NCI-H1048 (cell line): ENCODE results near the gene NBAS.
"Not testable (repeated sequence)": the region's sequence is repeated elsewhere in the genome, so short reads cannot be mapped to it uniquely, and the experiment has no call there.

Experiments used
- DNase-seq: peaks from one replicate; lab custom pipeline; 2025; lab: John Stamatoyannopoulos, UW

NBAS gene

GRCh38 chr2:15527074-15527739, 33.9 kb downstream of the NBAS start:
- no peak for DNase-seq

GRCh38 chr2:15521641-15522181, 39.4 kb downstream of the NBAS start:
- no peak for DNase-seq

- DNase-seq: no peak
Observed at GRCh38 chr2:15520346-15520745, 40.8 kb downstream of the NBAS start.

DNA sequence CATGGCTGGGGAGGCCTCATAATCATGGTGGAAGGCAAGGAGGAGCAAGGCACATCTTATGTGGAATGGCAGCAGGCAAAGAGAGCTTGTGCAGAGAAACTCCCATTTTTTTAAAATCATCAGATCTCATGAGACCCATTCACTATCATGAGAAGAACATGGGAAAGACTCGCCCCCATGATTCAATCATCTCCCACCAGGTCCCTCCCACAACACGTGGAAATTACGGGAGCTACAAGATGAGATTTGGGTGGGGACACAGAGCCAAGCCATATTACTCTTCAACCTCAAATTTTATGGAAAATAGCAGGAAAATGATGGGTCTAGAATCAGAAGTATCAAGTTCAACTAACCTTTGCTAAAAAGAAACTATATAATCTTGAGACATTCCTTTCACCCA, 42.4 kb downstream of the NBAS start:
- not testable (repeated sequence) for DNase-seq

DNA sequence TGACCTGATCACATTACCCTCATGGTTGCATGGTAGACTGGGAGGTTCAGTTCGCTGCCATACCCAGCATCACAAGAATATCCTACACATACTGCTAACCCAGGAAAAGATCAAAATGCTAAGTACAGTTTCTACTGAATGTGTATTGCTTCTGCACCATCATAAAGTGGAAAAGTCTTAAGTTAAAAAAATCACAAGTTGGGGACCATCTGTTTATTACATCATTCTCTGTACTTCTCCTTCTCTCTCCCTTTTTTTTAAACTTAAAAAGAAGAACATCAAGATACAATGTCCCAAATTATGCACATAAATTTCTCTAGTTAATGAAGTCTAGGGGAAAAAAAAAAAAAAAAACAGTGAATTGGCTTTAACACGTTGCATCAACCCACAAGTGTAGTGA, 43.3 kb downstream of the NBAS start:
- no peak for DNase-seq

DNA sequence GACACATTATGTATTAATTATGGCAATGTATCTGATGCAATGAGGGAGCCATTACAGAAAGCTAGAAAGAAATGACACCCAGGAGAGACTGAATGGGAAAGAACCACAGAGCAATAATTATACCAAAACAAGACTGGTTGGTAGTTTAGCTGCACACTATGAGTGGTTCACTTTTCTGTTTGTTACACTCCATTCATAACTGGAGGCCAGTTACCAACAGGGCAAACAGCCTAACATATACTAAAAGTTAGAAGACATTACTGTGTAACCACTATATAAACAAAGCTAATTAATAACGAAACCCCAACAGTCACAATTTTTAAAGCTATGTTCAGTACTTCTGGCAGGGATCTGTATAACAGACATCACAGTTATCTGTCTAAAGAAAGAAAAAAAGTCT, 49.4 kb downstream of the NBAS start:
- no peak for DNase-seq

- no peak for DNase-seq
Observed at GRCh38 chr2:15510552-15510951, 50.6 kb downstream of the NBAS start.

GRCh38 chr2:15510131-15510530, 51.0 kb downstream of the NBAS start:
- DNase-seq: no peak

DNA sequence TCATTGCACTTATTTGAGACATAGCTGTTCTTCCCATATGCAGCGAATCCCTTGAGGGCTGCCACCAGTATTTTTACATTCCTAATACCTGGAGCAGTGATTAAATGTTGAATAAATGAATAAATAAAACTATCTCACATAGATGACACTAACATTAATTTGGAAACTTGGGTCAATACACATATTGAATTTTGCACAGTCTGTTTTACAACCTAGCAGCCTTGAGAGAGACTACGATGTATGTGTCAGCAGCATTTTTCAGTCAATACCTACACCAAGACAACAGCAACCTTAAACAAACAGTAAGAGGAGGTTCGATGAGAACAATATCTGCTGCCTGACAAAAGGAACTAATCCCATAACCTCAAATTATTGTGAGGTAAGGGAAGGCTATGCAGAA, 53.4 kb downstream of the NBAS start:
- DNase-seq: no peak

- no peak for DNase-seq
Observed at GRCh38 chr2:15507061-15507460, 54.1 kb downstream of the NBAS start.

DNA sequence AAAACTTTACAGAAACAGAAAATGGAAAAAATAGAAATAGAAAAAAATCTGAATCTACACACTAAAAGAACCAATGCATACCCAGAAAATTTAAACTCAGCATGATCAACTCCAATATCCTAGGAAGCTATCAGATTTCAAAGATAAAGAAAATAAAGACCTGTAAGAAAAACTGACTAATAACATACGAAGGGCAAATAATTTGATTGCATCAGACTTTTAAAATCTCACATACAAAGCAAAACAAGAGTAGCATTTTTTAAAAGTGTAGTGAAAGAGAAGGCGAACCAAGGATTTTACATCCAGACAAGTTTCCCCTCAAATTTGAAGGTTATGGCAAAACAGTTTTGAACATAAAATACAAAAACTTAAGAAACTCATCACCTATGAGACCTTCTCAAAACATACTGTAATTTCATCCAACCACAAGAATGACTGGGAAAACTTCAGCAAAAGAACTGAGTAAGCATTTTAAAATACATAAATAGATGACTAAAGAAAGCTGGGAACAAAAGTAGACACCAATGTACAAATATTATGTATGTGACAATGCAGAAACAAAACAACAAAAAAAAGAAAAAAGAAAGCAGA, 54.8 kb downstream of the NBAS start:
- DNase-seq: no peak

- DNase-seq: no peak
Observed at GRCh38 chr2:15504882-15505663, 56.1 kb downstream of the NBAS start.

DNA sequence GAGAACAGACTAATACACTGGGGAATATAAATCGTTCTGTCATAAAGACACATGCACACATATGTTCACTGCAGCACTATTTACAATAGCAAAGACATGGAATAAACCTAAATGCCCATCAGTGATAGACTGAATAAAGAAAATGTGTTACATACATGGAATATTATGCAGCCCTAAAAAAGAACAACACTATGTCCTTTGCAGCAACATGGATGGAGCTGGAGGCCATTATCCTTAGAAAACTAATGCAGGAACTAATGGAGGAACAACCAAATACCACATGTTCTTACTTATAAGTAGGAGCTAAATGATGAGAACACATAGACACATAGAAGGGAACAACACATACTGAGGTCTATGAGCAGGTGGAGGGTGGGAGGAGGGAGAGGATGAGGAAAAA, 61.9 kb downstream of the NBAS start:
- DNase-seq: not testable (repeated sequence)

GRCh38 chr2:15498554-15498953, 62.6 kb downstream of the NBAS start:
- DNase-seq: no peak

DNA sequence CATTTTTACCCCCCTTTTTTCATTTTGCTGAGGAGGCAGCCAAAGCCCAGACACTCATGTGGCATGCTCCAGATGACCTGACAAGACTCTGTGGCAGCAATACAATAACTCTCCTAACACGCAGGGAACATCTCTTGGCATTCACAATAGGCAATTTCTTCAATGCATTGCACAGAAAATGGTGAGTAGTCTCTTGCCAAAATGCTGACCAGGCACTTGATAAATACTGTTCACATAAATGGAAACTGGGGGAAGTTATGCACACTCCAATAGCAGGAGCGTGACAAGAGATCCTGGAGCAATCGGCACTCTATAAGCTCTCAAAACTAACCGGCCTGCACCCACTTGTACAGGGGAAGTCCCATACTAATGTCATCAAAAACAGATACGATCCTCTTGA, 66.3 kb downstream of the NBAS start:
- DNase-seq: no peak

DNA sequence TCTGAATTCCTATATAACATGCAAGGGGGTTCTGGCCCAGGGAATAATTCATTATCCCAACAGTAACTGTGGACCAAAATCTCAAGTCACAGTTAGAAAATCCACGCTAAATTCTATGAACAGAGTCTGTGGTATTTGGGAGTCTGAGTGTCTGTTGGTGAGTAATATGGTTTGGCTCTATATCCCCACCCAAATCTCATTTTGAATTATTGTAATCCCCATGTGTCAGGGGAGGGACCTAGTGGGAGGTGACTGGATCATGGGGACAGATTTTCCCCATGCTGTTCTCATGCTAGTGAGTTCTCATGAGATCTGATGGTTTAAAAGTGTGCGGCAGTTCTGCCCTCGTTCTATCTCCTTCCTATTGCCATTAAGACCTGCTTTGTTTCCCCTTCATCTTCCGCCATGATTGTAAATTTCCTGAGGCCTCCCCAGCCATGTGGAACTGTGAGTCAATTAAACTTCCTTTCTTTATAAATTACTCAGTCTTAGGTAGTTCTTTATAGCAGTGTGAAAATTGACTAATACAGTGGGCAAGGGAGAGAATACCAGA, 68.3 kb downstream of the NBAS start:
- DNase-seq: no peak

- DNase-seq: no peak
Observed at GRCh38 chr2:15486770-15487169, 74.4 kb downstream of the NBAS start.

DNA sequence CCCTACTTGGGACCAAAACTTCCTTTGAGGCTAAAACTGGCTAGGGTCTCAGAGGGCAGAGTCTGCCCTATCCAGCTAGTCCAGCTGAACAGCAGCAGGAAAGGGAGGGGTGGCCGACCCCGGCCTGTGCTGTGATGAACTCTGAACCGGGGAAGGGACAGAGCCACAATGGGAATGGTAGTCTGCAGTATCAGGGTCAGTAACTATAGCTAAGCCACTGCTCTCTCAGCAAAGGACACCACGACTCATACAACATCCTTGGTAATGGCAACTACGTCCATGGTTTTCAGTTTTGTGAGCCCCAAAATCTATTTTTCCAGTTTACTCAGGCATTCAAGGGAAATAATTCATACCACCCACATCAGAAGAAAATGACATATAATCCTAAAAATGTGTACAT, 75.2 kb downstream of the NBAS start:
- DNase-seq: no peak

DNA sequence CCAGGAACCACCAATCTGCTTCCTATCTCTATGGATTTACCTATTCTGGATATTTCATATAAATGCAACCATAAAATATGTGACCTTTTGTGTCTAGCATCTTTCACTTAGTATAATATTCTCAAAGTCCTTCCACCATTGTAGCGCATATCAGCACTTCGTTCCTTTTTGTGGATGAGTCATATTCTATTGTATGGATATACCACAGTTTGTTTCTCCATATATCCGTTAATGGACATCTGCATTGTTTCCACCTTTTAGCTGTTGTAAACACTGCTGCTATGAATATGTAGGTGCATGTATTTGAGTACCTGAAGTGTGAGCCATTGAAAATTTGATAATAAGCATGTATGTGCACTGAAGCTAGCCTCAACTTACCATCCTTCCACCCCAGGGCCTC, 80.1 kb downstream of the NBAS start:
- DNase-seq: no peak

DNA sequence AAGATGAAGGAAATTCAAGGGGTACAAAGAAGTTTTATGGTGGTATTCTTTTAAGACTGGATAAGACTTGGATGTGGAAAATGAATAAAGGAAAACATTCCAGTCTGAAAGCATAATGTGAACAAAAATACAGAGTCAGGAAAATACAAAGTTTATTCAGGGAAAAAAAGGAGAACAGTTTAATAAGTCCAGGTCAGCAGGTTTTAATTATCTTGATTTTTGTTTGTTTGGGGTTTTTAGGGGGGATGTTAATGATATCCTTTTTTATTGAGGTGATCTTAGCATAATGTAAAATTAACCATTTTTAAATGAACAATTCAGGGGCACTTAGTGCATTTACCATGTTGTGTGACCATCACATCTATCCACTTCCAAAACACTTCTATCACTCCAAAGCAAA, 80.6 kb downstream of the NBAS start:
- DNase-seq: no peak

- DNase-seq: no peak
Observed at GRCh38 chr2:15472876-15473275, 88.3 kb downstream of the NBAS start.

GRCh38 chr2:15472133-15472532, 89.0 kb downstream of the NBAS start:
- DNase-seq: no peak

GRCh38 chr2:15471606-15472005, 89.5 kb downstream of the NBAS start:
- DNase-seq: no peak
